Ascending aorta (tissue), 2 donors: Measurements from ENCODE around the gene ZNF750. TPM values are rescaled to one million over a fixed set of nuclear protein-coding genes. Genes with fewer than 3 reads are reported as not detected.

Experiments
- DNase-seq, 2 donors: peaks; one replicate each; pipeline ENCODE4 v3.0.0-alpha.2; 2019; ENCODE audit warnings: low spot score in 2 of 2
- H3K27ac ChIP-seq, 2 donors: fragments of 200-600 bp; sonication (generic); one replicate each; pipeline ENCODE4 v1.5.1; 2016 to 2017; ENCODE audit warnings: mild to moderate bottlenecking in 1 of 2
- H3K27me3 ChIP-seq: fragments of 200-600 bp; sonication (generic); one replicate; pipeline ENCODE4 v1.5.1; 2017
- H3K36me3 ChIP-seq, 2 donors: fragments of 200-600 bp; sonication (generic); one replicate each; pipeline ENCODE4 v1.5.1; 2016
- H3K4me1 ChIP-seq, 2 donors: fragments of 200-600 bp; sonication (generic); one replicate each; pipeline ENCODE4 v1.5.1; 2016 to 2017; ENCODE audit warnings: mild to moderate bottlenecking in 1 of 2
- H3K4me3 ChIP-seq, 2 donors: fragments of 200-600 bp; sonication (generic); one replicate each; pipeline ENCODE4 v1.5.1; 2016 to 2017; ENCODE audit warnings: mild to moderate bottlenecking in 1 of 2
- H3K9me3 ChIP-seq, 2 donors: fragments of 200-600 bp; sonication (generic); one replicate each; pipeline ENCODE4 v1.5.1; 2016
- intact Hi-C: fragments of 100-400 bp; cut with DNase I; formaldehyde crosslinking; loops from one replicate; pipeline ENCODE4 v1.15.1; 2023
- total RNA-seq: library from RNA; depleted of rRNA; stranded (reverse); fragments of >200 nt; gene quantifications from one replicate; pipeline ENCODE4 v1.1.0, GENCODE V29; 2016
- TF ChIP-seq, protein P1 (sequence below), 3 experiments: fragments of 200-600 bp in 2 of 3; fragments of 450-650 bp in 1 of 3; sonication (generic) in 2 of 3; IDR thresholded peaks; one replicate each; pipeline ENCODE4 v1.5.1; 2016 to 2019; ENCODE audit warnings: antibody characterized with exemption in 3 of 3, mild to moderate bottlenecking in 1 of 3, moderate library complexity in 1 of 3

ZNF750 gene
- total RNA-seq, 1 donor from 2014 or later: not detected

DNA sequence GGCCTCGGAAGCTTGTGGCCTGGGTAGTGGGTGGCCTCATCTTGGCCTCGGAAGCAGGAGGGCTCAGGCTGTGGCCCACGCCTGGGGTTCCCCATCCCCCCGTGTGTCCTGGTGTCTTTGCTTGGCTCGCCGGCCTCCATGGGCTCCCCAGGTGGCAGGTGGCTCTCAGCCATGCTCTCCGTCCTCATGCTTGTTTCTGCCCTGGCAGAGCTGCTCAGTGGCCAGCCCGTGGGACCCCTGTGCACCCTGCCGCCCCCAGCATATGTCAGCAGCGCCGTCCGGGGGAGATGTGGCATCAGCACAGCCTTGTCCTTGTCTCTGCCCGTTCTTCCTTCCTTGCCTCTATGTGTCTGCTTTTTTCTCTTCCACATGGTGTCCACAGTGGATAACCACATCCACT is 49.4 kb downstream of the ZNF750 start:
- TF ChIP-seq, protein P1, sequence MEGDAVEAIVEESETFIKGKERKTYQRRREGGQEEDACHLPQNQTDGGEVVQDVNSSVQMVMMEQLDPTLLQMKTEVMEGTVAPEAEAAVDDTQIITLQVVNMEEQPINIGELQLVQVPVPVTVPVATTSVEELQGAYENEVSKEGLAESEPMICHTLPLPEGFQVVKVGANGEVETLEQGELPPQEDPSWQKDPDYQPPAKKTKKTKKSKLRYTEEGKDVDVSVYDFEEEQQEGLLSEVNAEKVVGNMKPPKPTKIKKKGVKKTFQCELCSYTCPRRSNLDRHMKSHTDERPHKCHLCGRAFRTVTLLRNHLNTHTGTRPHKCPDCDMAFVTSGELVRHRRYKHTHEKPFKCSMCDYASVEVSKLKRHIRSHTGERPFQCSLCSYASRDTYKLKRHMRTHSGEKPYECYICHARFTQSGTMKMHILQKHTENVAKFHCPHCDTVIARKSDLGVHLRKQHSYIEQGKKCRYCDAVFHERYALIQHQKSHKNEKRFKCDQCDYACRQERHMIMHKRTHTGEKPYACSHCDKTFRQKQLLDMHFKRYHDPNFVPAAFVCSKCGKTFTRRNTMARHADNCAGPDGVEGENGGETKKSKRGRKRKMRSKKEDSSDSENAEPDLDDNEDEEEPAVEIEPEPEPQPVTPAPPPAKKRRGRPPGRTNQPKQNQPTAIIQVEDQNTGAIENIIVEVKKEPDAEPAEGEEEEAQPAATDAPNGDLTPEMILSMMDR (IDR thresholded peaks at IDR 0.05): no peak
- peaks cover 5 to 8% of the 10 kb centered on the region in 2 donors for H3K4me1 ChIP-seq
- intact Hi-C loops: loop anchor here (10.0 kb wide), 1 partner anchor 224 kb away; no protein-coding TSS in a partner anchor
- no peak for DNase-seq
- no peak overlapping the region for H3K27ac ChIP-seq
- no peak overlapping the region for H3K4me3 ChIP-seq
- no peaks in the 10 kb centered on the region for H3K27me3 ChIP-seq
- H3K9me3 ChIP-seq: no peaks in the 10 kb centered on the region
- H3K36me3 ChIP-seq: peaks cover 5 to 6% of the 10 kb centered on the region in 2 donors

DNA sequence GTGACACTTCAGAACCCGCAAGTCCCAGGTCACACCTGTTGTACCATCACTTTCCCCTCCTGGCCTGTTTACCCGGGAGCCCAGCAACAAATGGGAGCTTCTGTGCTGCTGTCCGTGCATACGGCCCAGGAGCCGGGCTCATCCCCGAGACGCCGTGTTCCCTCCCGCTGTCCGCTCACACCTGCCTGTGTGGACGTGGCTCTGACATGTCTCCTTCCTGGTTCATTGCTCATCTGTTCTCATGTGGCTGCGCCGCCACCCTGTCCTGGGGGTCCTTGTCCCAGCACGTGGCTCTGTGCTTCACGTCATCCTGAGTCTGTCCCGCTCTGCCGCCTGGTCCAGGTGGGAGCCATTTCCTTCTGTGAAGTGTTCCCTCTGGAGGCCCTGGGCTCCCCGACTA is 50.0 kb downstream of the ZNF750 start:
- intact Hi-C loops: loop anchor here (10.0 kb wide), 1 partner anchor 225 kb away; no protein-coding TSS in a partner anchor
- no peak for DNase-seq

DNA sequence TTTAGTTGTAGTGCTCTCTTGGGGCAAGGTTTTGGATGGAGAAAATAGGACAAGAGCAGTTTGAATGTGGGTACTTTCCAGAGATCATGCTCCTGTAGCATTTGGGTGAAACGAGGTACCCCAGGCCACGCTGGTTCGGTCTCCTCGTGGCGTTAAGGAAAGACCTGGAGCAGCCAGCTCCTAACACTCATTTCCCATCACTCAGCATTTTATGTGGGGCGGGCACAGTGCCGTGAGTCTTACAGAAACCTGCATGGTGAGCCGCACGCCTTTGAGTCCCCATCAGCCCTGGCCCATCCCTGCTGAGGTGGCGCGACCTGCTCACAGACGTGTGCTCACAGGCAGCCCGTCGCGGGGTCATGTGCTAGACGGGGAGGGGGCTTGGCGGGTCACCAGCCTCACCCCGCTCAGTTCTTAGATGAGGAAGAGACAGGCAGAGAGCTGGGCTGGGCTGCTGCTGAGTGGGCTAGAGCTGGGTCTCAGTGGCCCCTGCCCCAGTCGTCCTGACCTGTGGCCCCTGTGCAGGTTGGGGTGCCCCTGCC is 50.7 kb downstream of the ZNF750 start:
- no peak for DNase-seq
- TF ChIP-seq, protein P1 (IDR thresholded peaks at IDR 0.05): no peak
- Histone ChIP-seq H3K4me1 (peaks cover 5 to 7% of the 10 kb centered on the region in 2 donors), H3K27me3 (no peaks in the 10 kb centered on the region), H3K4me3 (no peak overlapping the region), H3K36me3 (peaks cover 6 to 12% of the 10 kb centered on the region in 2 donors), H3K9me3 (no peaks in the 10 kb centered on the region), H3K27ac (no peak overlapping the region)
- intact Hi-C loops: no loop called here

More for the DNA sequence above, 50.0 kb downstream of the ZNF750 start:
- no peak overlapping the region for H3K4me3 ChIP-seq
- no peaks in the 10 kb centered on the region for H3K9me3 ChIP-seq
- H3K4me1 ChIP-seq: peaks cover 5 to 8% of the 10 kb centered on the region in 2 donors
- H3K27ac ChIP-seq: no peak overlapping the region
- H3K36me3 ChIP-seq: peaks cover 5 to 6% of the 10 kb centered on the region in 2 donors
- H3K27me3 ChIP-seq: no peaks in the 10 kb centered on the region
- TF ChIP-seq, protein P1 (IDR thresholded peaks at IDR 0.05): no peak

DNA sequence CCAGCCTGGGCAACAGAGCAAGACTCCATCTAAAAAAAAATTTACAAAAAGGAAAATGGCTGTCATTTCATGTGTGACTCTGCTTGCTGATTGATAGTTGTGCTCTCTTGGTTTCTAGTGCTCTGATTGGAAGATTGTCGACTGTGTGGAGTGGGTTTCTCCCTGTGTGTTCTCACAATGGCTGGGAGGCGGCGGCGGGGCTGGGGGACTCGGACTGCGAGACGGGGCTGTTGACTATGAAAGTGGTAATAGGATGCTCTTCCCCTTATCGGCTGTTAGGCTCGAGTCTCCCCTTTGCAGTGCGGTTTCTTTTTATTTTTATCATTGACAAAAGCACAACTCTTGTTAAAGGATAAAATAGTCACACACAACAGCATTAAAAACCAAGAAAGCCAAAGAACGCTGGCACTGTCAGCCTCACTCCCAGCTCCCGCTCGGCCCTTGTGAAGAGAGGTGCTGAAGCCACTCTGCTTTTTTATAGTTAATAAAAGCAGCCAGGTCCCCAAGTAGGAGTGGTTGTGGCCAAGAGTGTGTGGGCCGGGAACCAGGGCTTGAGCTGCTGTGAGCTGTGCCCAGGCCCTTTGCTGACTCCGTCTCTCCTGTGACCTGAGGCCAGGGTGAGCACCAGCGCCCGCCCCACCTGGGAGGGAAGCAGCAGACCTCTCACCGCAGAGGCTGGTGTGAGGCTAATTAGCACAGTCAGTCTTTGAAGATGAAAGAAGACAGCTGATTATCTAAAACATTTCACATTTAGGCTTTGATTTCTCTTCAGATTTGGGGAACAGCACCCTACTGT is 51.4 kb downstream of the ZNF750 start:
- Histone ChIP-seq H3K27me3 (no peaks in the 10 kb centered on the region), H3K27ac (no peak overlapping the region), H3K36me3 (peaks cover 9 to 18% of the 10 kb centered on the region in 2 donors), H3K4me1 (peaks cover 0 to under 1% of the 10 kb centered on the region in 2 donors), H3K9me3 (no peaks in the 10 kb centered on the region), H3K4me3 (no peak overlapping the region)
- intact Hi-C loops: no loop called here
- TF ChIP-seq, protein P1 (IDR thresholded peaks at IDR 0.05): no peak
- DNase-seq: no peak

DNA sequence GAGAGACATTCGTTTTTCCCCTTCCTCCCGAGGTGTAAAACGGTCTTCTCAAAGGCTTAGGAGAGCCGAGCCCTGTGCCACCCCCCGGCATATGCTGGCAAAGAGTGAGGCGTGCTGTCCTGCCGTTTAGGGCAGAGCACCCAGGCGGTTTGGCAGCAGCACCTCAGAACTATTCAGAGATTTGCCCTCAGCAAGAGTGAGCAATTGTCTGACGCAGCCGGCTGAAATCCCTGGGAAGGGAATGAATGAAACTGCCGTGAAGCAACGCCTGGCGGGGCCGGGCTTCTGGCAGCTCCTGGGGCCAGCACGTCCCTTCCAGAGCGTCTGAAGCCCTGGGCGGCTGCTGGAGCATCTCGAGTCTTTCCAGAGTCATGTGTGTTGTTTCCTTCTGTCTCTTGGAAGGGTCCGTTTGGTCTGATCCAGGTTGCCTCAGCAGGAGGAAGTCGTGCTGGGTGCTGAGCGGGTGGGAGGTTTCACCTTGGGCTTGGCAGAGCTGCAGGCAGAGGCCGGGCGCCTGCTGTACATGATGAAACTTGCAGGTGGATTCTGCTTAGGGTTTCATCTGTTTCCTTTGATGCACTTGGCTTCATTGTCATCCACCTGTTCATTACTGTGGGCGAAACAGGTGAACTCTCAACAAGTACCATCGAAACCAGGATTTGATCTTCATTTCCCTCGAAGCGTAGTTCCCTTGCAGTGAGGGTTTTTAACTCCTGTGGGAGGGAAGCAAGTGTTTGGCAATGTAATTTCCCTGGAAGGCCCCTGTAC is 52.6 kb downstream of the ZNF750 start:
- intact Hi-C loops: no loop called here
- DNase-seq: no peak

More for the DNA sequence above, 52.6 kb downstream of the ZNF750 start:
- H3K9me3 ChIP-seq: no peaks in the 10 kb centered on the region
- no peak overlapping the region for H3K27ac ChIP-seq
- no peak overlapping the region for H3K4me3 ChIP-seq
- H3K27me3 ChIP-seq: no peaks in the 10 kb centered on the region
- TF ChIP-seq, protein P1 (IDR thresholded peaks at IDR 0.05): no peak
- peaks cover 21 to 23% of the 10 kb centered on the region in 2 donors for H3K36me3 ChIP-seq
- no peaks in the 10 kb centered on the region for H3K4me1 ChIP-seq
